Uterus (tissue), 4 donors: Measurements from ENCODE around the gene IL21R. TPM values are rescaled to one million over a fixed set of nuclear protein-coding genes. Genes with fewer than 3 reads are reported as not detected.

Experiments used
- DNase-seq, 2 donors: peaks; one replicate each; pipeline ENCODE4 v3.0.0-alpha.2; 2019 to 2020
- H3K27ac ChIP-seq, 2 donors: fragments of 200-600 bp; sonication (generic); 1 replicate in 1 of 2; 2 replicates in 1 of 2; pipeline ENCODE4 v1.5.1; 2016 to 2018
- H3K27me3 ChIP-seq, 2 donors: fragments of 200-600 bp; sonication (generic); one replicate each; pipeline ENCODE4 v1.5.1; 2018 to 2019; ENCODE audit warnings: control low read depth in 1 of 2
- H3K36me3 ChIP-seq, 2 donors: fragments of 200-600 bp; sonication (generic); one replicate each; pipeline ENCODE4 v1.5.1; 2019; ENCODE audit warnings: control low read depth in 1 of 2
- H3K4me1 ChIP-seq, 2 donors: fragments of 200-600 bp; sonication (generic); one replicate each; pipeline ENCODE4 v1.5.1; 2018 to 2019; ENCODE audit warnings: control low read depth in 1 of 2
- H3K4me3 ChIP-seq, 2 donors: fragments of 200-600 bp; sonication (generic); 1 replicate in 1 of 2; 2 replicates in 1 of 2; pipeline ENCODE4 v1.5.1; 2018 to 2019; ENCODE audit warnings: mild to moderate bottlenecking in 1 of 2
- H3K9me3 ChIP-seq, 2 donors: fragments of 200-600 bp; sonication (generic); one replicate each; pipeline ENCODE4 v1.5.1; 2019; ENCODE audit warnings: control low read depth in 1 of 2
- POLR2A ChIP-seq, 2 donors: fragments of 450-650 bp; IDR thresholded peaks; one replicate each; pipeline ENCODE4 v1.6.1; 2016; ENCODE audit warnings: antibody characterized with exemption in 2 of 2, mild to moderate bottlenecking in 1 of 2, moderate library complexity in 1 of 2
- intact Hi-C: fragments of 100-400 bp; cut with DNase I; formaldehyde crosslinking; loops from one replicate; pipeline ENCODE4 v1.15.1; 2023; ENCODE audit warnings: low total_unique reads
- total RNA-seq, 4 donors: library from RNA; depleted of rRNA in 3 of 4; stranded (reverse); fragments of >200 nt in 3 of 4; gene quantifications; one replicate each; pipeline versions ENCODE4 v1.1.0 to v1.2.4, GENCODE V29; 2014 to 2023
- TF ChIP-seq, protein P1 (sequence below), 4 experiments: fragments of 200-600 bp in 2 of 4; fragments of 450-650 bp in 2 of 4; sonication (generic) in 2 of 4; IDR thresholded peaks; one replicate each; pipeline ENCODE4 v1.5.1; 2016 to 2019; ENCODE audit warnings: antibody characterized with exemption in 4 of 4, mild to moderate bottlenecking in 2 of 4, moderate library complexity in 1 of 4
- donor health status: DM: yes; HTN: yes; CAD: no.

The IL21R gene
- total RNA-seq, 4 donors from 2014 or later, result 0.21 to 0.46 TPM; not detected in 2

GRCh38 chr16:27481282-27481934 lies 79.4 kb downstream of the IL21R start:
- no peak overlapping the region for H3K27ac ChIP-seq
- H3K27me3 ChIP-seq, result no peaks in the 10 kb centered on the region
- no peaks in the 10 kb centered on the region for H3K36me3 ChIP-seq
- no peaks in the 10 kb centered on the region for H3K4me1 ChIP-seq
- TF ChIP-seq POLR2A (IDR thresholded peaks at IDR 0.05), result no peak
- TF ChIP-seq, protein P1, sequence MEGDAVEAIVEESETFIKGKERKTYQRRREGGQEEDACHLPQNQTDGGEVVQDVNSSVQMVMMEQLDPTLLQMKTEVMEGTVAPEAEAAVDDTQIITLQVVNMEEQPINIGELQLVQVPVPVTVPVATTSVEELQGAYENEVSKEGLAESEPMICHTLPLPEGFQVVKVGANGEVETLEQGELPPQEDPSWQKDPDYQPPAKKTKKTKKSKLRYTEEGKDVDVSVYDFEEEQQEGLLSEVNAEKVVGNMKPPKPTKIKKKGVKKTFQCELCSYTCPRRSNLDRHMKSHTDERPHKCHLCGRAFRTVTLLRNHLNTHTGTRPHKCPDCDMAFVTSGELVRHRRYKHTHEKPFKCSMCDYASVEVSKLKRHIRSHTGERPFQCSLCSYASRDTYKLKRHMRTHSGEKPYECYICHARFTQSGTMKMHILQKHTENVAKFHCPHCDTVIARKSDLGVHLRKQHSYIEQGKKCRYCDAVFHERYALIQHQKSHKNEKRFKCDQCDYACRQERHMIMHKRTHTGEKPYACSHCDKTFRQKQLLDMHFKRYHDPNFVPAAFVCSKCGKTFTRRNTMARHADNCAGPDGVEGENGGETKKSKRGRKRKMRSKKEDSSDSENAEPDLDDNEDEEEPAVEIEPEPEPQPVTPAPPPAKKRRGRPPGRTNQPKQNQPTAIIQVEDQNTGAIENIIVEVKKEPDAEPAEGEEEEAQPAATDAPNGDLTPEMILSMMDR (IDR thresholded peaks at IDR 0.05), result no peak
- intact Hi-C loops, result no loop called here
- H3K9me3 ChIP-seq, result no peaks in the 10 kb centered on the region
- no peak overlapping the region for H3K4me3 ChIP-seq
- DNase-seq, result no peak

GRCh38 chr16:27482397-27483087 lies 80.6 kb downstream of the IL21R start:
- intact Hi-C loops, result no loop called here
- H3K9me3 ChIP-seq, result no peaks in the 10 kb centered on the region
- no peak for DNase-seq
- no peaks in the 10 kb centered on the region for H3K27me3 ChIP-seq
- H3K4me1 ChIP-seq, result no peaks in the 10 kb centered on the region
- TF ChIP-seq, protein P1 (IDR thresholded peaks at IDR 0.05), result no peak
- no peak for TF ChIP-seq POLR2A (IDR thresholded peaks at IDR 0.05)
- no peak overlapping the region for H3K27ac ChIP-seq
- H3K4me3 ChIP-seq, result no peak overlapping the region
- no peaks in the 10 kb centered on the region for H3K36me3 ChIP-seq

GRCh38 chr16:27483088-27483437 lies 81.1 kb downstream of the IL21R start:
- H3K4me3 ChIP-seq, result no peak overlapping the region
- H3K27ac ChIP-seq, result no peak overlapping the region
- H3K36me3 ChIP-seq, result no peaks in the 10 kb centered on the region
- intact Hi-C loops, result no loop called here
- DNase-seq, result no peak
- TF ChIP-seq, protein P1 (IDR thresholded peaks at IDR 0.05), result no peak
- no peak for TF ChIP-seq POLR2A (IDR thresholded peaks at IDR 0.05)
- H3K9me3 ChIP-seq, result no peaks in the 10 kb centered on the region
- no peaks in the 10 kb centered on the region for H3K4me1 ChIP-seq
- no peaks in the 10 kb centered on the region for H3K27me3 ChIP-seq

- intact Hi-C loops, result no loop called here
- Histone ChIP-seq H3K4me3 (no peak overlapping the region), H3K4me1 (no peaks in the 10 kb centered on the region), H3K36me3 (no peaks in the 10 kb centered on the region), H3K27me3 (no peaks in the 10 kb centered on the region), H3K9me3 (no peaks in the 10 kb centered on the region), H3K27ac (no peak overlapping the region)
- no peak for TF ChIP-seq POLR2A (IDR thresholded peaks at IDR 0.05)
- TF ChIP-seq, protein P1 (IDR thresholded peaks at IDR 0.05), result no peak
- DNase-seq, result no peak
Measured at GRCh38 chr16:27483624-27484023, 81.7 kb downstream of the IL21R start.

GRCh38 chr16:27485126-27485525 lies 83.2 kb downstream of the IL21R start:
- H3K27me3 ChIP-seq, result no peaks in the 10 kb centered on the region
- intact Hi-C loops, result no loop called here
- no peaks in the 10 kb centered on the region for H3K9me3 ChIP-seq
- TF ChIP-seq POLR2A (IDR thresholded peaks at IDR 0.05), result no peak
- TF ChIP-seq, protein P1 (IDR thresholded peaks at IDR 0.05), result no peak
- no peak overlapping the region for H3K4me3 ChIP-seq
- H3K27ac ChIP-seq, result no peak overlapping the region
- DNase-seq, result no peak
- no peaks in the 10 kb centered on the region for H3K36me3 ChIP-seq
- no peaks in the 10 kb centered on the region for H3K4me1 ChIP-seq
